Vagina (tissue), 2 donors: ENCODE measurements around the gene PYM1. TPM values are rescaled to one million over a fixed set of nuclear protein-coding genes. Genes with fewer than 3 reads are reported as not detected.

Source experiments
- DNase-seq, 2 donors: peaks; one replicate each; pipeline ENCODE4 v3.0.0-alpha.2; 2017; ENCODE audit errors: extremely low spot score in 2 of 2
- H3K27ac ChIP-seq: fragments of 200-600 bp; sonication (generic); one replicate; pipeline ENCODE4 v1.5.1; 2019
- H3K27me3 ChIP-seq: fragments of 200-600 bp; sonication (generic); one replicate; pipeline ENCODE4 v1.5.1; 2019
- H3K36me3 ChIP-seq, 2 donors: fragments of 200-600 bp; sonication (generic); one replicate each; pipeline ENCODE4 v1.5.1; 2017 to 2019
- H3K4me1 ChIP-seq: fragments of 200-600 bp; sonication (generic); one replicate; pipeline ENCODE4 v1.5.1; 2019
- H3K4me3 ChIP-seq, 2 donors: fragments of 200-600 bp; sonication (generic); 1 replicate in 1 of 2; 2 replicates in 1 of 2; pipeline ENCODE4 v1.5.1; 2016 to 2019
- H3K9me3 ChIP-seq: fragments of 200-600 bp; sonication (generic); one replicate; pipeline ENCODE4 v1.5.1; 2019
- POLR2A ChIP-seq, 2 donors: fragments of 450-650 bp; IDR thresholded peaks; one replicate each; pipeline ENCODE4 v1.6.1; 2017; ENCODE audit warnings: antibody characterized with exemption in 2 of 2, mild to moderate bottlenecking in 2 of 2, moderate library complexity in 2 of 2
- POLR2AphosphoS5 ChIP-seq, 2 donors: sonication (generic); formaldehyde crosslinking; IDR thresholded peaks; one replicate each; pipeline ENCODE4 v1.9.0; 2017; ENCODE audit warnings: antibody characterized with exemption in 2 of 2, mild to moderate bottlenecking in 2 of 2, low read depth in 1 of 2; ENCODE audit not compliant: insufficient read depth in 1 of 2
- intact Hi-C: fragments of 100-400 bp; cut with DNase I; formaldehyde crosslinking; loops from one replicate; pipeline ENCODE4 v1.15.1; 2023
- total RNA-seq: library from RNA; depleted of rRNA; stranded (reverse); fragments of >200 nt; gene quantifications from one replicate; pipeline ENCODE4 v1.2.3, GENCODE V29; 2016
- TF ChIP-seq, protein P1 (sequence below), 3 experiments: fragments of 450-650 bp in 2 of 3; fragments of 200-600 bp in 1 of 3; sonication (generic) in 1 of 3; IDR thresholded peaks; one replicate each; pipeline ENCODE4 v1.5.1; 2017 to 2019; ENCODE audit warnings: antibody characterized with exemption in 3 of 3, mild to moderate bottlenecking in 2 of 3, moderate library complexity in 2 of 3

PYM1 gene
- total RNA-seq, 1 donor from 2014 or later = 25.8 TPM

DNA sequence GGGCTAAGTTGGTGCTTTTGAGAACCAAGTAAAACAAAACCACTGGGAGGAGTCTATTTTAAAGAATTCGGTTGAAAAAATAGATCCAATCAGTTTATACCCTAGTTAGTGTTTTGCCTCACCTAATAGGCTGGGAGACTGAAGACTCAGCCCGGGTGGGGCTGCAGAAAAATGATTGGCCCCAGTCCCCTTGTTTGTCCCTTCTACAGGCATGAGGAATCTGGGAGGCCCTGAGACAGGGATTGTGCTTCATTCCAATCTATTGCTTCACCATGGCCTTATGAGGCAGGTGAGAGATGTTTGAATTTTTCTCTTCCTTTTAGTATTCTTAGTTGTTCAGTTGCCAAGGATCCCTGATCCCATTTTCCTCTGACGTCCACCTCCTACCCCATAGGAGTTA is 44.3 kb upstream of the PYM1 start:
- Histone ChIP-seq H3K27ac (peak overlapping the region; percentile 88), H3K36me3 (peaks cover 0 to 5% of the 10 kb centered on the region in 2 donors), H3K27me3 (no peaks in the 10 kb centered on the region), H3K9me3 (no peaks in the 10 kb centered on the region), H3K4me3 (no peak overlapping the region), H3K4me1 (peaks cover 50% of the 10 kb centered on the region)
- DNase-seq = no peak
- TF ChIP-seq POLR2A (IDR thresholded peaks at IDR 0.05) (no peak), POLR2AphosphoS5 (IDR thresholded peaks at IDR 0.05; ENCODE audit: insufficient read depth in 1 of 2, low read depth in 1 of 2) (no peak)
- TF ChIP-seq, protein P1, sequence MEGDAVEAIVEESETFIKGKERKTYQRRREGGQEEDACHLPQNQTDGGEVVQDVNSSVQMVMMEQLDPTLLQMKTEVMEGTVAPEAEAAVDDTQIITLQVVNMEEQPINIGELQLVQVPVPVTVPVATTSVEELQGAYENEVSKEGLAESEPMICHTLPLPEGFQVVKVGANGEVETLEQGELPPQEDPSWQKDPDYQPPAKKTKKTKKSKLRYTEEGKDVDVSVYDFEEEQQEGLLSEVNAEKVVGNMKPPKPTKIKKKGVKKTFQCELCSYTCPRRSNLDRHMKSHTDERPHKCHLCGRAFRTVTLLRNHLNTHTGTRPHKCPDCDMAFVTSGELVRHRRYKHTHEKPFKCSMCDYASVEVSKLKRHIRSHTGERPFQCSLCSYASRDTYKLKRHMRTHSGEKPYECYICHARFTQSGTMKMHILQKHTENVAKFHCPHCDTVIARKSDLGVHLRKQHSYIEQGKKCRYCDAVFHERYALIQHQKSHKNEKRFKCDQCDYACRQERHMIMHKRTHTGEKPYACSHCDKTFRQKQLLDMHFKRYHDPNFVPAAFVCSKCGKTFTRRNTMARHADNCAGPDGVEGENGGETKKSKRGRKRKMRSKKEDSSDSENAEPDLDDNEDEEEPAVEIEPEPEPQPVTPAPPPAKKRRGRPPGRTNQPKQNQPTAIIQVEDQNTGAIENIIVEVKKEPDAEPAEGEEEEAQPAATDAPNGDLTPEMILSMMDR (IDR thresholded peaks at IDR 0.05) = no peak
- intact Hi-C loops = no loop called here

DNA sequence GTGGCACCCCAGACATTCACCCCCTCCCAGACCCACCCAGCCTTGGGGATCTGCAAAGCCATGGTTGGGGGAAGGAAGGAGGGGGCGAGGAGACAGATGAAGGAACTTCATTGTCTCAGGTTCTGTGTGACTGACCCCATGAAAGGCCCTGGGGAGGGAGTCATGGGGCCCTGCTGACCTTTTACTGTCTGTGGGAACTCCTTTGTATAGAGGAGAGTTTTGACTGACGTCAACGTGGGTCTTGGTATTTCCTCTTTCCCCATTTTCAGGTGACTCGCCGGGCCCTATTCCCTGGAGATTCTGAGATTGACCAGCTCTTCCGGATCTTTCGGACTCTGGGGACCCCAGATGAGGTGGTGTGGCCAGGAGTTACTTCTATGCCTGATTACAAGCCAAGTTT is 43.1 kb upstream of the PYM1 start:
- no peaks in the 10 kb centered on the region for H3K27me3 ChIP-seq
- intact Hi-C loops = no loop called here
- peaks cover 45% of the 10 kb centered on the region for H3K4me1 ChIP-seq
- no peak for DNase-seq
- H3K36me3 ChIP-seq = peaks cover 0 to 5% of the 10 kb centered on the region in 2 donors
- no peak overlapping the region for H3K4me3 ChIP-seq
- TF ChIP-seq, protein P1 (IDR thresholded peaks at IDR 0.05) = no peak
- no peak for TF ChIP-seq POLR2AphosphoS5 (IDR thresholded peaks at IDR 0.05; ENCODE audit: insufficient read depth in 1 of 2, low read depth in 1 of 2)
- TF ChIP-seq POLR2A (IDR thresholded peaks at IDR 0.05) = no peak
- H3K27ac ChIP-seq = no peak overlapping the region
- no peaks in the 10 kb centered on the region for H3K9me3 ChIP-seq

DNA sequence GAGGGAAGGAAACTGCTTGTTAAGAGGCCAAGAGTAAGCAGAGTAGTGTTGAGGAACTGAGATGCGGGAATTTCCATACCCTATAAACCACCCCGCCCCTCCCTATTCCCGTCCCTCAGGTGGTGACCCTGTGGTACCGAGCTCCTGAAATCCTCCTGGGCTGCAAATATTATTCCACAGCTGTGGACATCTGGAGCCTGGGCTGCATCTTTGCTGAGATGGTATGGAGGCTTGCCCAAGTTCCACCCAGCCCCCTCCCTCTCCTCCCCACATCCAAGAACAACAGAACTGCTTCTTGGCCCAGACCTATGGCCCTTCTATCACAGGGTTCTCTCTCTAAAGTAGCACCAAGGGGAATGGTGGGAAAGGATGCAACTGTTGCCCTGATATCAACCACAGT is 41.7 kb upstream of the PYM1 start:
- Histone ChIP-seq H3K36me3 (peaks cover 0 to 5% of the 10 kb centered on the region in 2 donors), H3K27ac (no peak overlapping the region), H3K4me1 (peaks cover 35% of the 10 kb centered on the region), H3K4me3 (no peak overlapping the region), H3K9me3 (no peaks in the 10 kb centered on the region), H3K27me3 (no peaks in the 10 kb centered on the region)
- TF ChIP-seq, protein P1 (IDR thresholded peaks at IDR 0.05) = no peak
- TF ChIP-seq POLR2AphosphoS5 (IDR thresholded peaks at IDR 0.05; ENCODE audit: insufficient read depth in 1 of 2, low read depth in 1 of 2) (no peak), POLR2A (IDR thresholded peaks at IDR 0.05) (no peak)
- DNase-seq = no peak
- intact Hi-C loops = no loop called here

DNA sequence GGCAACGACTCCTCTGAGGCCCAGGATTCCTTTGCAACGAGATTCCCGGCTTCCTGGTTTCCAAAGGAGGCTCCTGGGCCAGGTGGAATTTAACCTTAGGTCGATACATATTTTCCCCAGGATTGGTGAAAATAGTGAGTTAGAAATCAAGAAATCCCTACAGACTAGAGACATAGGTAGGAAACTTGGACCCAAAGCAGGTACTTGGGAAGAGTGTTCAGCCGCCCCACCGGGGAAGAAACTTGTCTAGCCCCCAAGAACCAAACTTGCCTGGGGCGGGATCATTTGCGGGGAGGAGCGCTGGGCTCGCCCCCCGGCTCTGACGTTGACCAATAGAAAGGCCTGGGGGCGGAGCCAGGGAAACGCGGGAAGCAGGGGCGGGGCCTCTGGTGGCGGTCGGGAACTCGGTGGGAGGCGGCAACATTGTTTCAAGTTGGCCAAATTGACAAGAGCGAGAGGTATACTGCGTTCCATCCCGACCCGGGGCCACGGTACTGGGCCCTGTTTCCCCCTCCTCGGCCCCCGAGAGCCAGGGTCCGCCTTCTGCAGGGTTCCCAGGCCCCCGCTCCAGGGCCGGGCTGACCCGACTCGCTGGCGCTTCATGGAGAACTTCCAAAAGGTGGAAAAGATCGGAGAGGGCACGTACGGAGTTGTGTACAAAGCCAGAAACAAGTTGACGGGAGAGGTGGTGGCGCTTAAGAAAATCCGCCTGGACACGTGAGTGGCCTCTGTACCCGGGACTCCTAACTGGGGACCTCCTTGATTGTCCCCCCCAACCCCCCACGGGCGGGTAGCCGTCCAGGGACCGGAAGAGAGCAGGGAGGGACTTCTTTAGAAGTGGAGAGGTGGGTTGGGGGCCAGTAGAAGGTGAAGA is 39.0 kb upstream of the PYM1 start, which contains the start of gene CDK2:
Gene CDK2, plus strand, starts transcription at position 423 of the 874 bp plus-strand sequence. Its CDS starts 179 bp downstream, at position 602.
- Histone ChIP-seq H3K27me3 (no peaks in the 10 kb centered on the region), H3K27ac (peak within 1 kb of the TSS; percentile 87), H3K4me3 (peak within 1 kb of the TSS; percentile 54 to 92), H3K36me3 (peaks cover 0 to 5% of the 10 kb centered on the region in 2 donors), H3K4me1 (peaks cover 23% of the 10 kb centered on the region), H3K9me3 (no peaks in the 10 kb centered on the region)
- TF ChIP-seq POLR2AphosphoS5 (IDR thresholded peaks at IDR 0.05; ENCODE audit: insufficient read depth in 1 of 2, low read depth in 1 of 2) (peak; percentile 84 to 98), POLR2A (IDR thresholded peaks at IDR 0.05) (peak; percentile 65 to 67)
- TF ChIP-seq, protein P1 (IDR thresholded peaks at IDR 0.05) = no peak
- peak in 1 of 2 donors; percentile 94 for DNase-seq
- intact Hi-C loops = no loop called here

DNA sequence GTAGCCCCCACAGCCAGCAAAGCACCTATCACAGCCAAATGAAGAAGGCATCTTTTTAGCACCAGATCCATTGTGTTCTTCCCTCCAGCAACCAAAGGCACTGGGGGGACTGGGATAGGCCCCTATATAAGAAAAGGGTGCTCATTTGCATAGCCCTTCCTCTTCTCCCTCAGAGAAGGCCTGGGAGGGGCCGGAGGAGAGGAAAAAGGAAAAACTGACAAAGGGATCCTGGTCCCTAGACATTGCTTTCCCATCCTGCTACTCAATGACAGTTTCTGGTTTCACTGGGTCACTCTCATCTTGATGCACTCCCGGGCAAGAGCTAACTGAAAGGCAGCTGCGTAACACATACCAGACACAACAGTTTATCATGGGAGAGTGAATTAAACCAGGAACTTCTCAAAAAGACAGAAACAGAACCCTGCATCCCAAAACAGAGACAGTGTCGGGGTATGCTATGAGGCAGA is 38.3 kb upstream of the PYM1 start, which contains the start of gene PMEL:
Gene PMEL, minus strand, starts transcription at position 102 of the 467 bp plus-strand sequence. Its CDS starts 31 bp downstream, at position 71.
- intact Hi-C loops = no loop called here
- peaks cover 23% of the 10 kb centered on the region for H3K4me1 ChIP-seq
- peak within 1 kb of the TSS; percentile 87 for H3K27ac ChIP-seq
- DNase-seq = no peak
- peak within 1 kb of the TSS; percentile 54 to 92 for H3K4me3 ChIP-seq
- TF ChIP-seq POLR2A (IDR thresholded peaks at IDR 0.05) (no peak), POLR2AphosphoS5 (IDR thresholded peaks at IDR 0.05; ENCODE audit: insufficient read depth in 1 of 2, low read depth in 1 of 2) (no peak)
- TF ChIP-seq, protein P1 (IDR thresholded peaks at IDR 0.05) = no peak
- no peaks in the 10 kb centered on the region for H3K27me3 ChIP-seq
- peaks cover 0 to 5% of the 10 kb centered on the region in 2 donors for H3K36me3 ChIP-seq
- H3K9me3 ChIP-seq = no peaks in the 10 kb centered on the region
